OCI-LY1 (cell line): Measurements from ENCODE around the gene EPHA8.

Experiments
- H2AFZ ChIP-seq: fragments of 200-600 bp; sonication (generic), shearing (Covaris generic); 2 replicates; pipeline ENCODE4 v1.6.0; 2014; ENCODE audit warnings: antibody characterized with exemption, mild to moderate bottlenecking, low read length
- H3F3A ChIP-seq: fragments of 200-600 bp; sonication (generic), shearing (Covaris generic); 2 replicates; pipeline ENCODE4 v1.6.0; 2014; ENCODE audit warnings: mild to moderate bottlenecking, antibody characterized with exemption, low read length, moderate library complexity; ENCODE audit not compliant: insufficient read depth
- H3K27ac ChIP-seq: fragments of 200-600 bp; sonication (generic); 2 replicates; pipeline ENCODE4 v1.5.1; 2014; ENCODE audit warnings: low read length, mixed run types, mild to moderate bottlenecking, low read depth; ENCODE audit not compliant: poor library complexity, severe bottlenecking
- H3K27me3 ChIP-seq: fragments of 200-600 bp; sonication (generic); 2 replicates; pipeline ENCODE4 v1.6.0; 2014; ENCODE audit warnings: antibody characterized with exemption, mild to moderate bottlenecking, low read length, moderate library complexity; ENCODE audit not compliant: insufficient read depth
- H3K36me3 ChIP-seq: fragments of 200-600 bp; sonication (generic); 2 replicates; pipeline ENCODE4 v1.6.1; 2014; ENCODE audit warnings: mild to moderate bottlenecking, antibody characterized with exemption, low read length, moderate library complexity, mixed read lengths; ENCODE audit not compliant: insufficient read depth
- H3K4me1 ChIP-seq: fragments of 200-600 bp; sonication (generic); 2 replicates; pipeline ENCODE4 v1.5.1; 2014; ENCODE audit warnings: mild to moderate bottlenecking, low read length, moderate library complexity; ENCODE audit not compliant: insufficient read depth, severe bottlenecking
- H3K4me2 ChIP-seq: fragments of 200-600 bp; sonication (generic), shearing (Covaris generic); 2 replicates; pipeline ENCODE4 v1.6.1; 2014; ENCODE audit warnings: low read length
- H3K4me3 ChIP-seq: fragments of 200-600 bp; sonication (generic); 2 replicates; pipeline ENCODE4 v1.5.1; 2014; ENCODE audit warnings: low read length, low read depth, mild to moderate bottlenecking, mixed read lengths; ENCODE audit not compliant: poor library complexity, severe bottlenecking
- H3K79me2 ChIP-seq: fragments of 200-600 bp; shearing (Covaris generic); 2 replicates; pipeline ENCODE4 v1.6.1; 2016; ENCODE audit warnings: mixed run types, low read length, mixed read lengths; ENCODE audit not compliant: insufficient read depth
- H3K9ac ChIP-seq: fragments of 200-600 bp; sonication (generic), shearing (Covaris generic); 2 replicates; pipeline ENCODE4 v1.6.1; 2014; ENCODE audit warnings: mild to moderate bottlenecking, low read length, mixed read lengths
- H3K9me2 ChIP-seq: fragments of 200-600 bp; sonication (generic), shearing (Covaris generic); 2 replicates; pipeline ENCODE4 v1.6.1; 2014; ENCODE audit warnings: low read depth, mild to moderate bottlenecking, low read length, mixed read lengths
- H3K9me3 ChIP-seq: fragments of 200-600 bp; shearing (Covaris generic); 2 replicates; pipeline ENCODE4 v1.6.1; 2014; ENCODE audit warnings: low read length, mixed read lengths
- H4K20me1 ChIP-seq: fragments of 200-600 bp; sonication (generic), shearing (Covaris generic); 2 replicates; pipeline ENCODE4 v1.6.0; 2016; ENCODE audit warnings: mild to moderate bottlenecking, low read length; ENCODE audit not compliant: insufficient read depth
- EZH2 ChIP-seq: fragments of 200-600 bp; sonication (generic), shearing (Covaris generic); IDR thresholded peaks from 2 replicates; pipeline ENCODE4 v1.8.0; 2017; ENCODE audit warnings: borderline replicate concordance, mixed run types, mild to moderate bottlenecking, antibody characterized with exemption, low read length, moderate library complexity, mixed read lengths
- TF ChIP-seq, protein P1 (sequence below): fragments of 200-600 bp; sonication (generic), shearing (Covaris generic); IDR thresholded peaks from 2 replicates; pipeline ENCODE4 v1.5.1; 2017; ENCODE audit warnings: mild to moderate bottlenecking, antibody characterized with exemption, low read length, moderate library complexity, mixed read lengths

The EPHA8 gene

DNA sequence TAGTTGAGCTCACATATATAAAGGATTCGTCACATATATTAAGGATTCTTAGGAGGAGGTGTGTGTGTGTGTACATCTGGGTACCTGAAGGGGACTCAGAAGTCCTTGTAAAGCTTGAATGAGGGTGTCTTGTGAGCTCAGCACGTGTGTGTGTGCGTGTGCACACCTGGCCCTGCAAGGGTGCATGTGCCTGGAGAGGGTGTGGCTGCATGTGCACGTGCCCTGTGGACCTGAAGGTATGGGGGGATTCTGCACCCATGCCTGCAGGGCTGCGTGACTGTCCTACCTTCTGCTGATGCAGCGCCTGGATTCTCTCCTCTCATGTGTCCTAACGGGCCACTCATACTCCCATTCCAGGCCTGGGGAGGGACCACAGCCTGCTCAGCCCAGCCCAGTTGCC lies 24.0 kb downstream of the EPHA8 start:
- no peak overlapping the region for H3K4me3 ChIP-seq
- TF ChIP-seq, protein P1, sequence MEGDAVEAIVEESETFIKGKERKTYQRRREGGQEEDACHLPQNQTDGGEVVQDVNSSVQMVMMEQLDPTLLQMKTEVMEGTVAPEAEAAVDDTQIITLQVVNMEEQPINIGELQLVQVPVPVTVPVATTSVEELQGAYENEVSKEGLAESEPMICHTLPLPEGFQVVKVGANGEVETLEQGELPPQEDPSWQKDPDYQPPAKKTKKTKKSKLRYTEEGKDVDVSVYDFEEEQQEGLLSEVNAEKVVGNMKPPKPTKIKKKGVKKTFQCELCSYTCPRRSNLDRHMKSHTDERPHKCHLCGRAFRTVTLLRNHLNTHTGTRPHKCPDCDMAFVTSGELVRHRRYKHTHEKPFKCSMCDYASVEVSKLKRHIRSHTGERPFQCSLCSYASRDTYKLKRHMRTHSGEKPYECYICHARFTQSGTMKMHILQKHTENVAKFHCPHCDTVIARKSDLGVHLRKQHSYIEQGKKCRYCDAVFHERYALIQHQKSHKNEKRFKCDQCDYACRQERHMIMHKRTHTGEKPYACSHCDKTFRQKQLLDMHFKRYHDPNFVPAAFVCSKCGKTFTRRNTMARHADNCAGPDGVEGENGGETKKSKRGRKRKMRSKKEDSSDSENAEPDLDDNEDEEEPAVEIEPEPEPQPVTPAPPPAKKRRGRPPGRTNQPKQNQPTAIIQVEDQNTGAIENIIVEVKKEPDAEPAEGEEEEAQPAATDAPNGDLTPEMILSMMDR: no peak
- no peak for TF ChIP-seq EZH2
- no peak overlapping the region for H3K4me2 ChIP-seq
- no peak overlapping the region for H3K27ac ChIP-seq
- H3K4me1 ChIP-seq: no peaks in the 10 kb centered on the region
- no peak overlapping the region for H2AFZ ChIP-seq
- no peaks in the 10 kb centered on the region for H3K36me3 ChIP-seq
- no peaks in the 10 kb centered on the region for H3K79me2 ChIP-seq
- H3K9ac ChIP-seq: no peak overlapping the region
- no peaks in the 10 kb centered on the region for H3K9me3 ChIP-seq
- H3K27me3 ChIP-seq: 0 out of 2 replicates have a peak, but pooled peaks cover 3% of the 10 kb centered on the region
- no peaks in the 10 kb centered on the region for H4K20me1 ChIP-seq
- no peaks in the 10 kb centered on the region for H3F3A ChIP-seq
- H3K9me2 ChIP-seq: no peaks in the 10 kb centered on the region

DNA sequence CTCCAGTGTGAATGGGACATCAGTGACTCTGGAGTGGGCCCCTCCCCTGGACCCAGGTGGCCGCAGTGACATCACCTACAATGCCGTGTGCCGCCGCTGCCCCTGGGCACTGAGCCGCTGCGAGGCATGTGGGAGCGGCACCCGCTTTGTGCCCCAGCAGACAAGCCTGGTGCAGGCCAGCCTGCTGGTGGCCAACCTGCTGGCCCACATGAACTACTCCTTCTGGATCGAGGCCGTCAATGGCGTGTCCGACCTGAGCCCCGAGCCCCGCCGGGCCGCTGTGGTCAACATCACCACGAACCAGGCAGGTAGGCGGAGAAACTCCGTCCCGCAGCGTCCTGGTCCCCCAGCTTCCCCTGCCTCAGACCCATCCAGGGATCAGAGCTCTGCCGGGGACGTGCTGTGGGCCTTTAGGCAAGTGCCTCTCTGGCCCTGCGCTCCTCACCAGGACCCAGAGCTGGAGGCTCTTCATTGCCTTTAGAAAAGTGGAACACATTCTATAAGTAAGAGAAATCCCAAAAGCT lies 25.7 kb downstream of the EPHA8 start:
- no peak overlapping the region for H3K9ac ChIP-seq
- H3K9me3 ChIP-seq: no peaks in the 10 kb centered on the region
- H3K9me2 ChIP-seq: no peaks in the 10 kb centered on the region
- no peaks in the 10 kb centered on the region for H3K36me3 ChIP-seq
- H3K27me3 ChIP-seq: 0 out of 2 replicates have a peak, but pooled peaks cover 3% of the 10 kb centered on the region
- TF ChIP-seq EZH2: no peak
- TF ChIP-seq, protein P1: no peak
- no peaks in the 10 kb centered on the region for H3K79me2 ChIP-seq
- no peak overlapping the region for H2AFZ ChIP-seq
- no peak overlapping the region for H3K4me2 ChIP-seq
- H3F3A ChIP-seq: no peaks in the 10 kb centered on the region
- H4K20me1 ChIP-seq: no peaks in the 10 kb centered on the region
- H3K4me3 ChIP-seq: no peak overlapping the region
- no peaks in the 10 kb centered on the region for H3K4me1 ChIP-seq
- H3K27ac ChIP-seq: no peak overlapping the region

DNA sequence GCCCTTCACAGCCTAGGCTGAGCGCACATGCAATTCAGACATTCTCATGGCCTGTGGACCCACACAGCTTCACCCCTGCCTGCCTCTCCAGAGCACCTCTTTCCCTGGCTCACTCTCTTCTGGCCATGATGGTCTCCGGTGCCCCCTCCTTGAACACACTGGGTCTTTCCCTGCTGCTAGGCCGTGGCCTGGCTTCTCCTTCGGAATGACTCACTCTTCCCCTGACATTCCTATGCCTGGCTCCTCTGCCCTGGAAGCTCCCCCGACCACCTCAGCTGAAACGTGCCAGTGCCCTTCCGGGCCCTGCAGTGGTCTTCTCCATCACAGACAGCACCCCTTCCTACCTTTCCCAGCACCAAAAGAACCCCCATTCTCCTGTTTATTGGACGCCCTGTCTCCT lies 28.3 kb downstream of the EPHA8 start:
- Histone ChIP-seq H3K4me2 (no peak overlapping the region), H3K4me1 (no peaks in the 10 kb centered on the region), H3K4me3 (no peak overlapping the region), H3K9me2 (no peaks in the 10 kb centered on the region), H3F3A (no peaks in the 10 kb centered on the region), H2AFZ (no peak overlapping the region), H3K9me3 (no peaks in the 10 kb centered on the region), H3K79me2 (no peaks in the 10 kb centered on the region), H3K27me3 (0 out of 2 replicates have a peak, but pooled peaks cover 3% of the 10 kb centered on the region), H3K9ac (no peak overlapping the region), H3K27ac (no peak overlapping the region), H3K36me3 (no peaks in the 10 kb centered on the region), H4K20me1 (no peaks in the 10 kb centered on the region)
- TF ChIP-seq EZH2: no peak
- TF ChIP-seq, protein P1: no peak
